ENCODE data around the gene PCNA.

DNA sequence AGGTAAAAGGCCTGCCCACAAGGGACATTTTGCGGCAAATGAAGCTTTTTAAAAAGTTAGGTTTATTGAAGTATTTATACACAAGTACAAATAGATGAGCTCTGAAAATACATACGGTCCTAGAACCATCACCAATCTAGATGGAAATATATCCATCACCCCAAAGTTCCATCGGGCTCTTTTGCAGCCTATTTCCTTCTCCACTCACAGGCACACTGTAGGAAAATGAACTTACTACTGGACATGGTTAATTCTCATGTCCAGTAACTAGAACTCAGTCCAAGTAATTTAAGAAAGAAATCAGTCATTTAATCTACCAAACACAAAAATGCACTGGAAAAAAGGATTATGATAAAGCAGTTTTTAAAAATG, 6.2 kb downstream of the PCNA start:
- TF ChIP-seq RAD21 (conservative IDR thresholded peaks at IDR 0.05 in 1 of 2, IDR thresholded peaks at IDR 0.05 in 1 of 2) (no peak), EP300 (IDR thresholded peaks at IDR 0.05) (no peak), CBX8 (IDR thresholded peaks at IDR 0.05) (no peak), HDAC2 (IDR thresholded peaks at IDR 0.05) (no peak)
- TF ChIP-seq, protein P1, sequence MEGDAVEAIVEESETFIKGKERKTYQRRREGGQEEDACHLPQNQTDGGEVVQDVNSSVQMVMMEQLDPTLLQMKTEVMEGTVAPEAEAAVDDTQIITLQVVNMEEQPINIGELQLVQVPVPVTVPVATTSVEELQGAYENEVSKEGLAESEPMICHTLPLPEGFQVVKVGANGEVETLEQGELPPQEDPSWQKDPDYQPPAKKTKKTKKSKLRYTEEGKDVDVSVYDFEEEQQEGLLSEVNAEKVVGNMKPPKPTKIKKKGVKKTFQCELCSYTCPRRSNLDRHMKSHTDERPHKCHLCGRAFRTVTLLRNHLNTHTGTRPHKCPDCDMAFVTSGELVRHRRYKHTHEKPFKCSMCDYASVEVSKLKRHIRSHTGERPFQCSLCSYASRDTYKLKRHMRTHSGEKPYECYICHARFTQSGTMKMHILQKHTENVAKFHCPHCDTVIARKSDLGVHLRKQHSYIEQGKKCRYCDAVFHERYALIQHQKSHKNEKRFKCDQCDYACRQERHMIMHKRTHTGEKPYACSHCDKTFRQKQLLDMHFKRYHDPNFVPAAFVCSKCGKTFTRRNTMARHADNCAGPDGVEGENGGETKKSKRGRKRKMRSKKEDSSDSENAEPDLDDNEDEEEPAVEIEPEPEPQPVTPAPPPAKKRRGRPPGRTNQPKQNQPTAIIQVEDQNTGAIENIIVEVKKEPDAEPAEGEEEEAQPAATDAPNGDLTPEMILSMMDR (IDR thresholded peaks at IDR 0.05): no peak

Measured in A549 (cell line).